ENCODE results near the gene ST3GAL3. TPM values are rescaled to one million over a fixed set of nuclear protein-coding genes. Genes with fewer than 3 reads are reported as not detected.
A peak's percentile ranks its signal among the peaks of the same experiment; 100 is the strongest.

The ST3GAL3 gene
- total and polyA plus RNA-seq, 2 of the 13 experiments (the other 11 are each of a cell fraction or from before 2014, with no cell fraction given), result 5.1 to 8.1 TPM

DNA sequence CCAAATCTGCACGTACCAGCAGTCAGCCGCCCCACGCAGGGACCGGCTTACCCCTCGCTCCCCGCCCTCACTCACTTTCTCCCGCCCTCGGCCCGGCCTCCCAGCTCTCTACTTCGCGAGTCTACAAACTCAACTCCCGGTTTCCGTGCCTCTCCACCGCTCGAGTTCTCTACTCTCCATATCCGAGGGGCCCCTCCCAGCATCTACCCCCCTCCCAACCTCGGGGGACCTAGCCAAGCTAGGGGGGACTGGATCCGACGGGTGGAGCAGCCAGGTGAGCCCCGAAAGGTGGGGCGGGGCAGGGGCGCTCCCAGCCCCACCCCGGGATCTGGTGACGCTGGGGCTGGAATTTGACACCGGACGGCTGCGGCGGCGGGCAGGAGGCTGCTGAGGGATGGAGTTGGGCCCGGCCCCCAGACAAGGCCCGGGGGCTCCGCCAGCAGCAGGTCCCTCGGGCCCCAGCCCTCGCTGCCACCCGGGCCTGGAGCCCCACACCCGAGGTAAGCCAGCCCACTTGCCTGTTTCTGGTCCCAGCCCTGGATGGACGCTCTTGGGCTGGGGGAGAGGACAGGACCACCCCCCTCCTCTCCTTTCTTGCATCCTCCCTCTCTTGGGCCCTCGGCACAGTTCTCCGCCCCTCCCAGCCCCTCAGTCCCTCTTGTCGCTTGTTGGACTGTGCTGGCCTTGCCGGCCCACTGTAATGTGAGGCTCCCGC, 226.2 kb downstream of the ST3GAL3 start, which contains the start of gene ARTN (continued):
- TF ChIP-seq SIX1 (CRISPR knock-in tag; IDR thresholded peaks at IDR 0.05; ENCODE audit: borderline replicate concordance) (peak; percentile 62; the same call in 1 of the 2 replicates), ZFY (CRISPR knock-in tag; IDR thresholded peaks at IDR 0.05) (0 out of 2 replicates have a peak, but pooled peaks have one; percentile 17), ZNF605 (CRISPR knock-in tag; IDR thresholded peaks at IDR 0.05) (no peak), CBFB (CRISPR knock-in tag; IDR thresholded peaks at IDR 0.05) (no peak), SRY (CRISPR knock-in tag; IDR thresholded peaks at IDR 0.05) (peak; percentile 27; the same call in 1 of the 2 replicates), ZFP37 (CRISPR knock-in tag; IDR thresholded peaks at IDR 0.05; ENCODE audit: borderline replicate concordance) (no peak), RBM39 (IDR thresholded peaks at IDR 0.05; ENCODE audit: low read depth, low read length, poor library complexity, severe bottlenecking) (peak; percentile 43)
- TF ChIP-seq, protein P1, sequence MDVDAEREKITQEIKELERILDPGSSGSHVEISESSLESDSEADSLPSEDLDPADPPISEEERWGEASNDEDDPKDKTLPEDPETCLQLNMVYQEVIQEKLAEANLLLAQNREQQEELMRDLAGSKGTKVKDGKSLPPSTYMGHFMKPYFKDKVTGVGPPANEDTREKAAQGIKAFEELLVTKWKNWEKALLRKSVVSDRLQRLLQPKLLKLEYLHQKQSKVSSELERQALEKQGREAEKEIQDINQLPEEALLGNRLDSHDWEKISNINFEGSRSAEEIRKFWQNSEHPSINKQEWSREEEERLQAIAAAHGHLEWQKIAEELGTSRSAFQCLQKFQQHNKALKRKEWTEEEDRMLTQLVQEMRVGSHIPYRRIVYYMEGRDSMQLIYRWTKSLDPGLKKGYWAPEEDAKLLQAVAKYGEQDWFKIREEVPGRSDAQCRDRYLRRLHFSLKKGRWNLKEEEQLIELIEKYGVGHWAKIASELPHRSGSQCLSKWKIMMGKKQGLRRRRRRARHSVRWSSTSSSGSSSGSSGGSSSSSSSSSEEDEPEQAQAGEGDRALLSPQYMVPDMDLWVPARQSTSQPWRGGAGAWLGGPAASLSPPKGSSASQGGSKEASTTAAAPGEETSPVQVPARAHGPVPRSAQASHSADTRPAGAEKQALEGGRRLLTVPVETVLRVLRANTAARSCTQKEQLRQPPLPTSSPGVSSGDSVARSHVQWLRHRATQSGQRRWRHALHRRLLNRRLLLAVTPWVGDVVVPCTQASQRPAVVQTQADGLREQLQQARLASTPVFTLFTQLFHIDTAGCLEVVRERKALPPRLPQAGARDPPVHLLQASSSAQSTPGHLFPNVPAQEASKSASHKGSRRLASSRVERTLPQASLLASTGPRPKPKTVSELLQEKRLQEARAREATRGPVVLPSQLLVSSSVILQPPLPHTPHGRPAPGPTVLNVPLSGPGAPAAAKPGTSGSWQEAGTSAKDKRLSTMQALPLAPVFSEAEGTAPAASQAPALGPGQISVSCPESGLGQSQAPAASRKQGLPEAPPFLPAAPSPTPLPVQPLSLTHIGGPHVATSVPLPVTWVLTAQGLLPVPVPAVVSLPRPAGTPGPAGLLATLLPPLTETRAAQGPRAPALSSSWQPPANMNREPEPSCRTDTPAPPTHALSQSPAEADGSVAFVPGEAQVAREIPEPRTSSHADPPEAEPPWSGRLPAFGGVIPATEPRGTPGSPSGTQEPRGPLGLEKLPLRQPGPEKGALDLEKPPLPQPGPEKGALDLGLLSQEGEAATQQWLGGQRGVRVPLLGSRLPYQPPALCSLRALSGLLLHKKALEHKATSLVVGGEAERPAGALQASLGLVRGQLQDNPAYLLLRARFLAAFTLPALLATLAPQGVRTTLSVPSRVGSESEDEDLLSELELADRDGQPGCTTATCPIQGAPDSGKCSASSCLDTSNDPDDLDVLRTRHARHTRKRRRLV (CRISPR knock-in tag; IDR thresholded peaks at IDR 0.05), result 0 out of 2 replicates have a peak, but pooled peaks have one; percentile 24
- TF ChIP-seq, protein P2, sequence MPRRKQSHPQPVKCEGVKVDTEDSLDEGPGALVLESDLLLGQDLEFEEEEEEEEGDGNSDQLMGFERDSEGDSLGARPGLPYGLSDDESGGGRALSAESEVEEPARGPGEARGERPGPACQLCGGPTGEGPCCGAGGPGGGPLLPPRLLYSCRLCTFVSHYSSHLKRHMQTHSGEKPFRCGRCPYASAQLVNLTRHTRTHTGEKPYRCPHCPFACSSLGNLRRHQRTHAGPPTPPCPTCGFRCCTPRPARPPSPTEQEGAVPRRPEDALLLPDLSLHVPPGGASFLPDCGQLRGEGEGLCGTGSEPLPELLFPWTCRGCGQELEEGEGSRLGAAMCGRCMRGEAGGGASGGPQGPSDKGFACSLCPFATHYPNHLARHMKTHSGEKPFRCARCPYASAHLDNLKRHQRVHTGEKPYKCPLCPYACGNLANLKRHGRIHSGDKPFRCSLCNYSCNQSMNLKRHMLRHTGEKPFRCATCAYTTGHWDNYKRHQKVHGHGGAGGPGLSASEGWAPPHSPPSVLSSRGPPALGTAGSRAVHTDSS (CRISPR knock-in tag; conservative IDR thresholded peaks at IDR 0.05), result no peak

Data from HepG2 (cell line).